H9 (cell line): ENCODE results near the gene TRPC3. TPM values are rescaled to one million over a fixed set of nuclear protein-coding genes. Genes with fewer than 3 reads are reported as not detected.

Experiments
- DNase-seq: peaks from one replicate; pipeline ENCODE4 v3.0.0-alpha.2; 2017
- H2AFZ ChIP-seq: one replicate; pipeline ENCODE4 v1.6.1; 2013; ENCODE audit warnings: mild to moderate bottlenecking, low read length, control low read depth, moderate library complexity
- H2AK5ac ChIP-seq: 2 replicates; pipeline ENCODE4 v1.6.1; 2013; ENCODE audit warnings: low read length, control low read depth, mixed read lengths; ENCODE audit not compliant: insufficient read length
- H2BK120ac ChIP-seq: one replicate; pipeline ENCODE4 v1.6.1; 2013; ENCODE audit warnings: low read depth, mild to moderate bottlenecking, low read length, control low read depth, inconsistent platforms; ENCODE audit not compliant: poor library complexity, severe bottlenecking
- H2BK12ac ChIP-seq: 2 replicates; pipeline ENCODE4 v1.6.1; 2013; ENCODE audit warnings: low read length, control low read depth, mixed read lengths, low read depth; ENCODE audit not compliant: insufficient read length
- H2BK15ac ChIP-seq: 2 replicates; pipeline ENCODE4 v1.6.1; 2013; ENCODE audit warnings: low read depth, low read length, control low read depth
- H2BK20ac ChIP-seq: one replicate; pipeline ENCODE4 v1.6.1; 2013; ENCODE audit warnings: low read depth, mild to moderate bottlenecking, low read length, control low read depth, inconsistent platforms; ENCODE audit not compliant: poor library complexity, severe bottlenecking
- H2BK5ac ChIP-seq: 2 replicates; pipeline ENCODE4 v1.6.1; 2013; ENCODE audit warnings: low read length, control low read depth, mixed read lengths; ENCODE audit not compliant: insufficient read length
- H3K14ac ChIP-seq: 2 replicates; pipeline ENCODE4 v1.6.1; 2013; ENCODE audit warnings: low read length, control low read depth; ENCODE audit not compliant: insufficient read depth
- H3K18ac ChIP-seq: 2 replicates; pipeline ENCODE4 v1.6.1; 2013; ENCODE audit warnings: low read depth, mild to moderate bottlenecking, mixed read lengths, low read length, control low read depth; ENCODE audit not compliant: insufficient read length
- H3K23ac ChIP-seq: 2 replicates; pipeline ENCODE4 v1.6.1; 2013; ENCODE audit warnings: low read length, control low read depth, mixed read lengths, low read depth; ENCODE audit not compliant: insufficient read length
- H3K23me2 ChIP-seq: 2 replicates; pipeline ENCODE4 v1.6.1; 2013; ENCODE audit warnings: low read depth, mild to moderate bottlenecking, mixed read lengths, low read length, control low read depth; ENCODE audit not compliant: insufficient read length, poor library complexity, severe bottlenecking
- H3K27ac ChIP-seq: 2 replicates; pipeline ENCODE4 v1.5.1; 2013; ENCODE audit warnings: low read length, control low read depth, mixed read lengths, low read depth; ENCODE audit not compliant: insufficient read length
- H3K27me3 ChIP-seq: 2 replicates; pipeline ENCODE4 v1.6.1; 2013; ENCODE audit warnings: low read length, control low read depth, inconsistent platforms; ENCODE audit not compliant: insufficient read depth
- H3K4ac ChIP-seq: 2 replicates; pipeline ENCODE4 v1.6.1; 2013; ENCODE audit warnings: low read depth, mild to moderate bottlenecking, control low read depth, inconsistent platforms, low read length, moderate library complexity
- H3K4me1 ChIP-seq: 2 replicates; pipeline ENCODE4 v1.6.1; 2013; ENCODE audit warnings: low read length, control low read depth, inconsistent platforms; ENCODE audit not compliant: insufficient read depth
- H3K4me2 ChIP-seq: 2 replicates; pipeline ENCODE4 v1.6.1; 2013; ENCODE audit warnings: low read length, control low read depth, mixed read lengths; ENCODE audit not compliant: insufficient read length, insufficient read depth
- H3K56ac ChIP-seq: 2 replicates; pipeline ENCODE4 v1.6.1; 2013; ENCODE audit warnings: low read depth, mild to moderate bottlenecking, mixed read lengths, low read length, control low read depth; ENCODE audit not compliant: insufficient read length
- H3K79me1 ChIP-seq: 2 replicates; pipeline ENCODE4 v1.6.1; 2013; ENCODE audit warnings: low read depth, mild to moderate bottlenecking, moderate library complexity, low read length, control low read depth, inconsistent platforms; ENCODE audit not compliant: insufficient read depth, poor library complexity, severe bottlenecking
- H3K79me2 ChIP-seq: 2 replicates; pipeline ENCODE4 v1.6.1; 2013; ENCODE audit warnings: low read length, control low read depth, inconsistent platforms; ENCODE audit not compliant: insufficient read depth
- H3K9ac ChIP-seq: 2 replicates; pipeline ENCODE4 v1.6.1; 2013; ENCODE audit warnings: low read length, control low read depth, mixed read lengths; ENCODE audit not compliant: insufficient read length; ENCODE audit errors: extremely low read depth
- H3K9me3 ChIP-seq: one replicate; pipeline ENCODE4 v1.6.1; 2013; ENCODE audit warnings: low read depth, low read length, inconsistent platforms; ENCODE audit not compliant: control insufficient read depth
- H3T11ph ChIP-seq: one replicate; pipeline ENCODE4 v1.6.1; 2013; ENCODE audit warnings: mild to moderate bottlenecking, low read length, control low read depth, inconsistent platforms
- H4K20me1 ChIP-seq: one replicate; pipeline ENCODE4 v1.6.1; 2013; ENCODE audit not compliant: control insufficient read depth, insufficient read length, insufficient read depth
- H4K5ac ChIP-seq: 2 replicates; pipeline ENCODE4 v1.6.1; 2013; ENCODE audit warnings: low read depth, mild to moderate bottlenecking, mixed read lengths, low read length, control low read depth; ENCODE audit not compliant: insufficient read length
- H4K8ac ChIP-seq: replicated peaks from 2 replicates; pipeline ENCODE4 v1.6.1; 2013; ENCODE audit warnings: low read length, control low read depth, mixed read lengths, low read depth; ENCODE audit not compliant: insufficient read length
- H4K91ac ChIP-seq: 2 replicates; pipeline ENCODE4 v1.6.1; 2013; ENCODE audit warnings: low read depth, mild to moderate bottlenecking, moderate library complexity, mixed read lengths, low read length, control low read depth; ENCODE audit not compliant: insufficient read length
- H3K27ac Mint-ChIP-seq, 3 experiments: 2 replicates in 2 of 3; 3 replicates in 1 of 3; pipeline ENCODE4 v1.8.0; 2020 to 2021; ENCODE audit warnings: mixed read lengths in 3 of 3, mild to moderate bottlenecking in 1 of 3, moderate library complexity in 1 of 3
- H3K27me3 Mint-ChIP-seq: 2 replicates; pipeline ENCODE4 v1.8.0; 2021; ENCODE audit warnings: low read depth, mild to moderate bottlenecking, moderate library complexity, mixed read lengths
- H3K36me3 Mint-ChIP-seq, 3 experiments: 2 replicates in 2 of 3; 3 replicates in 1 of 3; pipeline ENCODE4 v1.8.0; 2020 to 2021; ENCODE audit warnings: low read depth in 3 of 3, mixed read lengths in 3 of 3; ENCODE audit not compliant: insufficient read depth in 1 of 3
- H3K4me1 Mint-ChIP-seq, 2 experiments: 2 replicates each; pipeline ENCODE4 v1.8.0; 2020; ENCODE audit warnings: mixed read lengths in 2 of 2
- H3K4me3 Mint-ChIP-seq, 2 experiments: 2 replicates in 1 of 2; 3 replicates in 1 of 2; pipeline ENCODE4 v1.8.0; 2020 to 2021; ENCODE audit warnings: mild to moderate bottlenecking in 2 of 2, mixed read lengths in 2 of 2, moderate library complexity in 1 of 2
- H3K9me3 Mint-ChIP-seq, 2 experiments: 2 replicates in 1 of 2; 3 replicates in 1 of 2; pipeline ENCODE4 v1.8.0; 2020; ENCODE audit warnings: mild to moderate bottlenecking in 2 of 2, mixed read lengths in 2 of 2, moderate library complexity in 1 of 2
- WGBS: extraction: QIAGEN DNeasy Blood & Tissue Kit; methylation state at CpG from one replicate; pipeline ENCODE4 v1.1.7; 2013; ENCODE audit warnings: missing lambda C conversion rate, low lambda C conversion rate, mixed read lengths; ENCODE audit not compliant: insufficient read length; ENCODE audit errors: extremely low coverage; 5-methylcytosine and 5-hydroxymethylcytosine counted together
- total RNA-seq: library from RNA; stranded (reverse); gene quantifications from 2 replicates; pipeline ENCODE4 v1.2.1, GENCODE V29; 2021
- TF ChIP-seq, protein P1 (sequence below): fragments of 200-600 bp; sonication (generic); conservative IDR thresholded peaks from 3 replicates; pipeline ENCODE4 v1.8.0; 2021; ENCODE audit warnings: antibody characterized with exemption, mild to moderate bottlenecking

TRPC3 gene
- total RNA-seq, 1 experiment from 2014 or later = 0.13 TPM

DNA sequence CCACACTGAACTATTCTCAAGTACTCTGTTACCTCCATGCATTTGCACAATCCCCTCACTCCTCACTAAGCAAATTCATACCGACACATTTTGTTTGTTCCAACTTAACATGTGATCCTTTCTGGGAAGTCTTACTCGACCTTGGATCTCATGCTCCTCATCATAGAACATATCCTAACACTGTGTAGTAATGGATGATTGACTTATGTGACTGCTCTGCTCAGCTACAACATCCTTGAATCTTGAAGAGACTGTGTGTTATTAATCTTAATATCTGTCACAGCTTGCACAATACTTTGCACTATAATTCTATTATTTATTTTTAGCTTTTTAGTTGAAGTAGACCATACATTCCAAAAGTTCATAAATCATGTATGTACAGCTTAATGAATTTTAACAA lies 23.9 kb upstream of the TRPC3 start:
- Mint-ChIP-seq H3K9me3 (no peaks in the 10 kb centered on the region), H3K27ac (no peak overlapping the region), H3K4me1 (no peaks in the 10 kb centered on the region), H3K27me3 (peaks cover 6% of the 10 kb centered on the region; the same call in 1 of the 2 replicates), H3K36me3 (no peaks in the 10 kb centered on the region), H3K4me3 (no peak overlapping the region)
- no peak for DNase-seq
- no peak overlapping the region for H3T11ph ChIP-seq
- H2BK120ac ChIP-seq = no peak overlapping the region
- H3K18ac ChIP-seq = no peak overlapping the region
- H4K5ac ChIP-seq = no peak overlapping the region
- no peaks in the 10 kb centered on the region for H3K79me2 ChIP-seq
- H3K4me2 ChIP-seq = no peak overlapping the region
- H4K8ac ChIP-seq = no peak overlapping the region
- H2AK5ac ChIP-seq = no peak overlapping the region
- no peak overlapping the region for H2AFZ ChIP-seq
- H3K9ac ChIP-seq = no peak overlapping the region
- no peak overlapping the region for H2BK5ac ChIP-seq
- H3K79me1 ChIP-seq = no peaks in the 10 kb centered on the region
- H3K14ac ChIP-seq = no peak overlapping the region
- H4K20me1 ChIP-seq = no peaks in the 10 kb centered on the region
- H4K91ac ChIP-seq = no peak overlapping the region
- no peaks in the 10 kb centered on the region for H3K9me3 ChIP-seq
- no peak overlapping the region for H2BK15ac ChIP-seq
- H3K23me2 ChIP-seq = no peaks in the 10 kb centered on the region
- no peak overlapping the region for H3K27ac ChIP-seq
- no peak overlapping the region for H2BK12ac ChIP-seq
- H3K4me1 ChIP-seq = no peaks in the 10 kb centered on the region
- H3K56ac ChIP-seq = no peak overlapping the region
- no peaks in the 10 kb centered on the region for H3K27me3 ChIP-seq
- H3K4ac ChIP-seq = no peak overlapping the region
- TF ChIP-seq, protein P1, sequence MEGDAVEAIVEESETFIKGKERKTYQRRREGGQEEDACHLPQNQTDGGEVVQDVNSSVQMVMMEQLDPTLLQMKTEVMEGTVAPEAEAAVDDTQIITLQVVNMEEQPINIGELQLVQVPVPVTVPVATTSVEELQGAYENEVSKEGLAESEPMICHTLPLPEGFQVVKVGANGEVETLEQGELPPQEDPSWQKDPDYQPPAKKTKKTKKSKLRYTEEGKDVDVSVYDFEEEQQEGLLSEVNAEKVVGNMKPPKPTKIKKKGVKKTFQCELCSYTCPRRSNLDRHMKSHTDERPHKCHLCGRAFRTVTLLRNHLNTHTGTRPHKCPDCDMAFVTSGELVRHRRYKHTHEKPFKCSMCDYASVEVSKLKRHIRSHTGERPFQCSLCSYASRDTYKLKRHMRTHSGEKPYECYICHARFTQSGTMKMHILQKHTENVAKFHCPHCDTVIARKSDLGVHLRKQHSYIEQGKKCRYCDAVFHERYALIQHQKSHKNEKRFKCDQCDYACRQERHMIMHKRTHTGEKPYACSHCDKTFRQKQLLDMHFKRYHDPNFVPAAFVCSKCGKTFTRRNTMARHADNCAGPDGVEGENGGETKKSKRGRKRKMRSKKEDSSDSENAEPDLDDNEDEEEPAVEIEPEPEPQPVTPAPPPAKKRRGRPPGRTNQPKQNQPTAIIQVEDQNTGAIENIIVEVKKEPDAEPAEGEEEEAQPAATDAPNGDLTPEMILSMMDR = no peak
- no peak overlapping the region for H3K23ac ChIP-seq
- no peak overlapping the region for H2BK20ac ChIP-seq
- no CpG with 5 or more reads among the region's 2 CpGs for WGBS
